Right hindlimb (tissue), 1 donor: ENCODE measurements around the gene MGAT4A.
"Not testable (repeated sequence)": the region's sequence is repeated elsewhere in the genome, so short reads cannot be mapped to it uniquely, and the experiment has no call there.

Source experiments
- DNase-seq: peaks from one replicate; pipeline ENCODE4 v3.0.0-alpha.2; 2018

MGAT4A gene

DNA sequence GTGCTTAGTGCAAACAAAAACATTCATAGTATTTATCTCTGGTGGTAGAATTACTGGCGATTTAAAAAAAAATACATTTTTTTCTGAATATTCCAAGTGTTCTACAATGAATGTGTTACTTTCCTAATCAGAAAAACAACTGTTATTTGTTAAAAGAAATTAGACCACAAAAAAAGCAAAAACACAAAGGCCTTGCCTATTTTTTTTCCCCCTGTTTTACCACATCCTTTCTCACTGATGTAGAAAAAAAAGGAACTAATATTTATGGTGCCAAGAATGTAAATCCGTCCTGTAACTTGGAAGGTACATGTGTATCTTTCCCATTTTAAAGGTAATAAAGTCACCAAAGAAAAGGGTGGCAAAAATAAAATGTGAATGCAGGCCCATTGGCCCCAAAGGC lies 28.4 kb upstream of the MGAT4A start:
- DNase-seq, result no peak

DNA sequence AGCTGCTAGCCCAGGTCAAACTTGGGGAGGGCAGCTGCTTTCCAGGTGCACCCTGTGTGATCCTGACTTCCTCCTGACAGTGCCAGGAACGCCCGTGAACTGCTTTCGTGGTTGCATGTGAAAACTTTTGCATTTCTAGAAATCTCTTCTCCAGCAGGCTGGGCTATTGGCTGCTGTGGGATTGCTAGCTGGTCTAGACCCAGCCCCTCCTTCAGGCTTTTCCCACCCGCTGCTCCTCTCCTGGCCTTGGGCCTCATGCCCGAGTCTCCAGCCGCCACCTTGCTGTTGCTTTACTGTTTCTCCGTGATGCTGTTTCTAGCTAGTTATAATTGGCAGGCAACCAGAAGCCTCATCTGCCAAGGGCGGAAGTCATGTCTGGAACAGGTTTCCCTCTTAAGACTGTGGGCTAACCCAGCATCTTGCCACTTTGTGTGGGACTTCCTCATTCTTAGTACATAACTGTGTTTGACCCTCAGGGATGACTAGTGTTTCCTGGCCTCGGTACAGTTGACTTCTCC lies 27.0 kb upstream of the MGAT4A start:
- DNase-seq, result peak; percentile 90

DNA sequence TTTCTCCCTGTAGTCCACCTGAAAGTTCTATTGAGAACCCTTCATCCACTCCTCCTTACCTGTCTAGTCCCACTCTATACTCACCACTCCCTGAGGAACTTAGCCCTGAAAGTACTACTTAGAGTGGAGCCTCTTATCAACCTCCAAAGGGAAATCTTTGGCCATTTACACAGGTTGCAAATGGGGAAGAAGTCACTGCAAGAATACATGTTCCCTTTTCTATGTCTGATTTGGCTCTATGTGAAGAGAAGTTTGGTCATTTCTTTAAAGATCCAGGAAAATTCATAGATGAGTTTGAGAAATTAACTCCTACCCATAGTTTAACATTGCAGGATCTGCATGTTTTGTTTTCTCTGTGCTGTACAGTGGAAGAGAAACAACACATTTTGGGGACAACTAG lies 22.9 kb upstream of the MGAT4A start:
- no peak for DNase-seq

DNA sequence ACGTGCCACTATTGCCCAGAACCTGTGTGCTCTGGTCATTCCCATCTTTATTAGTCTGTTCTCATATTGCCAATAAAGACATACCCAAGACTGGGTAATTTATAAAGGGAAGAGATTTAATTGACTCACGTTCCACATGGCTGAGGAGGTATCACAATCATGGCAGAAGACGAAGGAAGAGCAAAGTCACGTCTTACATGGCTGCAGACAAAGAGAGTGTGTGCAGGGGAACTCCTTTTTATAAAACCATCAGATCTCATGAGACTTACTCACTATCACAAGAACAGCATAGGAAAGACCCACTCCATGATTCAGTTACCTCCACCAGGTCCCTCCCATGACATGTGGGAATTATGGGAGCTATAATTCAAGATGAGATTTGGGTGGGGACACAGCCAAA lies 21.8 kb upstream of the MGAT4A start:
- DNase-seq, result not testable (repeated sequence)

DNA sequence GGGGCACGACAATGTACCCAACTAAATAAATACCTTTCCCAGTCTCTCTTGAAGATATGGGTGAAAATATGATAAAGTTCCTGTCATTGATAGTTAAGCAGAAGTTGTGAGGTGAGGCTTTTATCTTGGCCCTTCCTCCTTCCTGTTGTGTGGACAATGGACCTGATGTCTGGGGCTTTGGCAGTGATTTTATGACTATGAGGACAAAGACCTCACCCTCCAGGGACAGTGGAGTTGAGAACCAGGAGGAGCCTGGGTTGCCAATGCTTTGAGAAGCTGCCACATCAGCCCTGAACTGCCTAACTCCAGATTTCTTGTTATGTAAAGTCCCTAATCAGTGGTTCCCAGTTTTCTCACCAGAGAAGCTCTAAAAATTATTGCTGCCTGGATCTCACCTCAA lies 20.8 kb upstream of the MGAT4A start:
- no peak for DNase-seq

DNA sequence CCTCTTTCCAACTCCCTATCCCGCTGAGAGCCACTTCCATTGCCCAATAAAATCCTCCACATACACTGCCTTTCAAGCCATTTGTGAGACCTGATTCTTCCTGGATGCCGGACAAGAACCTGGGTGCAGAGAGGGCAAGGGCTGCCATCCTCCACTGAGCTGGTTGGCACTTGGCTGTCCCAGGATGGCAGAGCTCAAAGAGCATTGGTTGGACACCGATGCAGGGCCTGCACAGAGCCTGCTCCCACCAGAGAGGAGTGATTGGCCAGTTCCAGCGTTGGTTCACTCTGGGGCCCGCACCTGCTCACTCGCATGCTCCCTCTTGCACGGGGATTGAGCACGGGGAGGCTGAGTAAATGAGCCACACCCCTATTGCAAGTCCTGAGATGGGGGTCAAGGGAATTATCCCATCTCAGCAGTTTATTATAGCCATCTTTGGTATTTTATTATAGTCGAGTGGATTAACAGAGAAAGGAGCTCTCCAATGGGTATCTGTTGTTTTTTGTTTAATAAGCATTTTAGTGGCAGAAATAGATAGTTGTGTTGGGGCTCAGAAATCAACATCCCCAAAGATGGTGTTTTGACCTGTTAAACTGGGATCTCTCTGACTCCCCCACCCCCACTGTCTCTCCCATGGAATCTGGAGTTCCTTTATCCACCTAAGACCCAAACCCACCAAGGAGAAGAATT lies 19.8 kb upstream of the MGAT4A start:
- no peak for DNase-seq

DNA sequence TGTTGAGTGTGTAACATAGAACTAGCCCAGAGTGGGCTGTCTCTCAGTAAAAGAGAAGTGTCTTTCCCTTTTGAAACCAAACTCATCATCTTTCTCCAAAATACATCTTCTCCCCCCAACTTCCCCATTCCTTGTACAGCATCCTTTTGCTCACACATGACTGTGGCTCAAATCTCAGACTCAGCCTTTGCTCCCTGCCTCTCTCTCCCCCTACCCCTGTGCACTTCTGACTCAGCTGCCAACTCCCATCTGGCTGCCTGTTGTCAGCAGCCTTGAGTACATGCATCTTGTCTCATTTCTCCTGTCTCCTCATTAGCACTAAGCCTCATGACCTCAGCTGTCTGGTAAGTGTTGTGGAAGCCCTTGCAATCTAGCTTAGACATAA lies 18.1 kb upstream of the MGAT4A start:
- DNase-seq, result no peak

DNA sequence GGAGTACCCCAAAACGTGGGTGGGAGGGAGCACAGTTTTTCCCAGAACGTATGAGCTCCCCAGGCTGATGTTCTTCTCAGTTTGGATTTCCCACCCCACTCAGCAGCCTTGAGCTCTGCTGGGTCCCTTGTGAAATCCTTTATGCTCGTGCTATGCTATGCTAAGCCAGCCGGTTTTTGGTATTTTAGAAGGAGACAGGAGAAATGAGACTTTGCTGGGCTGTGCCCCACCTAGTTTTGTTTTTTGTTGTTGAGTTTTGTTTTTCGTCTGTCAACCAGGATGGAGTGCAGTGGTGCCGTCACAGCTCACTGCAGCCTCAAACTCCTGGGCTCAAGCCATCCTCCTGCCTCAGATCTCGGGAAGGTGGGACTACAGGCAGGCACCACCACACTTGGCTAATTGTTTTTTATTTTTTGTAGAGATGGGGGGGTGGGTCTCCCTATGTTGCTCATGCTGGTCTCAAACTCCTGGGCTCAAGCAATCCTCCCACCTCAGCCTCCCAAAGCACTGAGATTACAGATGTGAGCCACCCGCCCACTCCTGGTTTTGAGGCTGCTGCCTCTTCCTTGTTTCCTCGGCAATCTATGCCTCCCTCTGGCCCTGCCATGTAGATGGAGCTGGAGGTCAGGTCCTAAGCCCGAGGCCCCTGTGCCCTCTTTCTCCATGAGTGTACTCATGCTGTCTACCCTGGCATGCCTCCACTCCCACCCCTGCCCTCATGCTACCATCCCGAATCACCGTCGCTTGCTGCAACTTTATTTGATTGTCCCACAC lies 17.5 kb upstream of the MGAT4A start:
- no peak for DNase-seq

DNA sequence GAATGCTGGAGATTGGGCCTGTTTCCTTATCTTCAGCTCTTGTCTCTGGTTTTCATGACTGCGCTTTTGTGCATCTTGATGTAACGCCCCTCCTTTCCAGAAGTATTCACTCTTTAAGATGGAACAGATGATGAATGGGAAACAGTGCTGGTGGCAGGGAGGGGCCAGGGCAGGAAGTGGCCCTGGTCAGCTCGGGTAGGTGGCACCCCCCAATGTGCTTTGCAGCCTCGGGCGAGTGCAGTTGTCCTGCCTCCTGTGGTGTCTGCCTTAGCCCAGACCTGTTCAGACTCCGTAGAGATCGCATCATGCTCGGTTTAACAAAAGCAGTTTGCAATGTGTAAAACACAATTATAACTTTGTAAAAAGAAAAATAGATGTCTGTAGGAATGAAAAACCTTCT lies 17.0 kb upstream of the MGAT4A start:
- no peak for DNase-seq

DNA sequence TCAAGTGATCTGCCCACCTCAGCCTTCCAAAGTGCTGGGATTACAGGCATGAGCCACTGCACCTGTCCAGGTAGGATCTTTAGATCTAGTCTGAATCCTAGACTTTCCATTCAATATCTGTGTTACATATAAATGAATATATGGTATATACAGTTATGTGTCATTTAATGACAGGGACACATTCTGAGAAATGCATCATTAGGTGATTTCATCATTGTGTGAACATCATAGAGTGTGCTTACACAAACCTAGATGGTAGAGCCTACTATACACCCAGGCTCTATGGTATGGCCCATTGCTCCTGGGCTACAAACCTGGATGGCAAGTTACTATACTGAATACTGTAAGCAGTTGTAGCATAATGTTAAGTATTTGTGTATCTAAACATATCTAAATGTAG lies 15.5 kb upstream of the MGAT4A start:
- DNase-seq, result no peak

DNA sequence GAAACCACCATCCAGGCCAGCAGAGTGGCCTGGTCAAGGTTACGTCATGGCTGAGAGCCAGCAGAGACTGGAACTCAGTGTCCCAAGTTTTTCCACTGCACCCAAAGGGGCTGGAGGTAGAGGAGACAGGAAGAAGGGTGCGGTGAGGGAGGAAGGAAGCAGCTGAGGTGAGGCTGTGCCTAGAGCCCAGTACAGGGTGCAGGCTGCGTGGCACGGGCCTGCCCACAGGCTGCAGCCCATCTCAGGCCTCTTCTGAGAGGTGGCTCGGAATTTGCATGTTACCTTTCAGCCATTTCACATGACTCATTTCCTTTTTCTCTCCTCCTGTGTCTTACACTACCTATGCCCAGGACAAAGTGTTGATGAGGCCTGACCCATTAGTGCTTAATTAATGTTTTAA lies 13.7 kb upstream of the MGAT4A start:
- no peak for DNase-seq

DNA sequence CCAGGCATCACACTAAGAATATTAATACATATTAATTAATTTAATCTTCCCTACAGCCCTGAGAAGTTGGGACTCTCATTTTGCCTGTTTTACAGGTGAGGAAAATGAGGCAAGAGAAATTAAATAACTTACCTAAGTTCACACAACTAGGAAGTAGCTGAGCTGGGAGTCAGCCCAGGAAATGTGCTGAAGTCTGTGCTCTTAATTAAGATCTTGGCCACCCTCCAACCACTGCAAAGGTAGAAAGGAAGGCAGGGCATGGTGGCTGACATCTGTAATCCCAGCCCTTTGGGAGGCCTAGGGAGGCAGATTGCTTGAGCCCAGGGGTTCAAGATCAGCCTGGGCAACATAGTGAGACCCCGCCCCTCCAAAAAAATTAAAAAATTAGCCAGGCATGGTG lies 12.9 kb upstream of the MGAT4A start:
- DNase-seq, result no peak

DNA sequence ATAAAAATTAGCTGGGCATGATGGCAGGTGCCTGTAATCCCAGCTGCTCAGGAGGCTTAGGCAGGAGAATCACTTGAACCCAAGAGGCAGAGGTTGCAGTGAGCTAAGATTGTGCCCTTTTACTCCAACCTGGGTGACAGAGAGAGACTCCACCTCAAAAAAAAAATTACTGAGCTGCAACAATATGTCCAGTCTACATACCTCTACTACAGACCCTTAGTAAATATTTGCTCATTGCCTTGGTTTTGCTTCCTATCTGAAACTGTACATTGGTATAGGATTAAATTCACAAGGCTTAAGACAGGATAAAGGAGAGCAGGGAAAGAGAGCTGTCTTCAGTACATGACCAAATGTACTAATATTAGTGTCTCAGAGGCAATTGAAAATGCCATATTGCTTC lies 8.1 kb upstream of the MGAT4A start:
- DNase-seq, result no peak

DNA sequence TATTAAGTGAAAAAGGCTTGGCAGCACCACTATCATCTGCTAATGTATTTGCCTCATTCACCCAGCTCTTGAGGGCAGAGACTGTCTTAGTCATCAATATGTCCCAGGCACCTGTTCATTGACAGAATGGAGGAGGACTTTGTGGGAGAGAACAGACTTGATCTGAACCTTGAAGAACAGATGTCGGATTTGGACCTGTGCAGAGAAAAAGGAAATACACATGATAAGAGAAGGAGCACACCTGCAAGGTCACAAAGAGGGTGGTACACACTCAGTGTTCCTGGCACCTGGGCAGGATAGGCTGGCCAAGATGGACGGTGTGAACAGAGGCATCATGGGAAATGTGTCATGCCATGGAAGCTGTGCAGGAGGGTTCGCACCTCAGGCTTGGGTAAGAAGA lies 7.4 kb upstream of the MGAT4A start:
- DNase-seq, result no peak

DNA sequence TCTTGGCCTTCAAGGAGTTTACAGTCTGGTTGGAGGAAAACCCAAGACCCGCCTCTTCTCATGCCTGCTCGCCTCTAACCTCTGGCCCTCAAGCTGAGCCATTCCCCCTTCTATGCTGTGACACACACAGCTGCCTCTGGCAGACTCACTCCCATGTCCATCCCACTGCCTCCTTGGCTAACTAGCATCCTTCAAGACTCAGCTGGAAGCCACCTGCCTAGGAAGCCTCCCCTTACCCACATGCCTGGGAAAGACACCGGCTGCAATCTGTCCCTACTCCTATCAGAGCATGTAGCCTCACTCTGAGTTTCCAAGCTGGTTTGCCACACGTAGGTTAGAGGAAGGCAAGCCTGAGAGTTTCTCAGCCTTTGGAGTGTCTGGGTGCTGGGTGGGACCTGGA lies 6.9 kb upstream of the MGAT4A start:
- no peak for DNase-seq

DNA sequence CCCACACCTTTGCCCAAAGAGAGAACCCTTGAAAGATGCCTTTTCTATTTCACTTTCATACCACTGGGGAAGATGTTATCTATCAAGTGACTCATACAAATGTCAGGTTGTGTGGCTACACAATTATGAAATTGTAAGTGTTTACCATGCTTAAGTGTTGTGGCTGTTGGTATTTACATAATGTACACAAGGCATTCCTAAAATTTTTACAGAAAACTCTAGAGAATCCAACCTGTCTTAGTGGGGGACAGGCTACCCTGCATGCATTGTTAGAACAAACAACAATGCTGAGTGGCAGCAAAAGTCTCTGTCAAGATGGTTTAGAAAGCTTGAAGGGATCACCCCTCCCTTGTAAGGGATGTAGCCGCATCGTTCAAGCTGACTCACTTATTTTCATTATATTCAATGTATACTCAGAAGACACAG lies 5.5 kb upstream of the MGAT4A start:
- no peak for DNase-seq

DNA sequence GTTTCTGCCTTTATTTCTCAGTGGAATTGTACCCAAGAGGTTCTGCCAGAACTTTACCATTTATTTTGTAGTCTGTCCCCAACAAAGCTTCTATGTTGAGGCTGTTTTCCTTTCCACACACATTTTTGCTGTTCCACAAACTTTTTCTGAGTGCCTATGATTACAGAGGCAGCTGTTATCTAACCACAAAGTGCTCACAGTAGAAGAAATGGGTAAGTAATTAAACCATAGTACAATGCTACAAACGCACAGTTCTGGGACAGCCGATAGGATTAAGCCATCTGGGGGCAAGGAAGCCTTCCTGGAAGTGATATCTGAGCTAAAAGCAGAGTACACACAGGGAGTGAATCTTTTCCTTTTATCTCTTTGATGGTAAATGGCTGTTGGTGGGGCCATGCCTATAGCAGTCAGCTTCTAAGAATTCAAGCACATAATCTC lies 3.9 kb upstream of the MGAT4A start:
- DNase-seq, result no peak

DNA sequence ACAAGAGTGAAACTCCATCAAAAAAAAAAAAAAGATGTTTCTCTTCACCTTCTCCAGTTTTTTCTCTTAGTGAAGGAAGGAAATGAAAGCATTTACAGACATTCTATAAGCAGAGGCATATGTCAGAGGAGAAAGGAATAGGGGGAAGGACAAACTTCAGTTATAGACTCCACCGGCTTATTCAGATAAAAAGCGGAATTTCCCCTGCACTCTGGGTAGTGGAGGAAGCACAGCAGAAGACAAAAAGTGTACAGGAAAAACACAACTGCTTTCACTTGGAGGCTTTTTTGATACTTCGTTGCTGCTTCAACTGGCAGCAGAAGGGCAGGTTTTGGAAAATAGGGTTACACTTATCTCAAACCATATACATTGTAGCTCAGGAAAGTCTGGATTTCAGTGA lies 3.2 kb upstream of the MGAT4A start:
- DNase-seq, result no peak

DNA sequence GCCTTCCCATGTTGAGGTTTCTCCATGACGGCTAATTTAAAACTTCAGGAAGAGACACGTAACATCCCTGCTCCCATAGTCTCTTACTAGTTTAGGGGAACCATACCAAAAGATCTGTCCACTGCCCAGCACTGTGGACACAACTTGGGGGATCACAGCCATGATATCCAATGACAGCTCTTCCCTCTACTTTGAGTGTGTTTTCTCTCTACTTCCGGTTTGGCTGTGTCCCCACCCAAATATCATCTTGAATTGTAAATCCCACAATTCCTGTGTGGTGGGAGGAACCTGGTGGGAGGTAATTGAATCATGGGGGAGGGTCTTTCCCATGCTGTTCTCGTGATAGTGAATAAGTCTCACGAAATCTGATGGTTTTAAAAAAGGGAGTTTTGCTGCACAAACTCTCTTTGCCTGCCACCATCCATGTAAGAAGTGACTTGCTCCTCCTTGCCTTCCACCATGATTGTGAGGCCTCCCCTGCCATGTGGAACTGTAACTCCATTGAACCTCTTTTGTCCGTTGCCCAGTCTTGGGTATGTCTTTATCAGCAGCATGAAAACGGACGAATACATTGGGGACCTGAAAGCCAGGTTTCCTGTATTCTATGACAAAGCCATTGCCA lies 1.6 kb upstream of the MGAT4A start:
- DNase-seq, result no peak

DNA sequence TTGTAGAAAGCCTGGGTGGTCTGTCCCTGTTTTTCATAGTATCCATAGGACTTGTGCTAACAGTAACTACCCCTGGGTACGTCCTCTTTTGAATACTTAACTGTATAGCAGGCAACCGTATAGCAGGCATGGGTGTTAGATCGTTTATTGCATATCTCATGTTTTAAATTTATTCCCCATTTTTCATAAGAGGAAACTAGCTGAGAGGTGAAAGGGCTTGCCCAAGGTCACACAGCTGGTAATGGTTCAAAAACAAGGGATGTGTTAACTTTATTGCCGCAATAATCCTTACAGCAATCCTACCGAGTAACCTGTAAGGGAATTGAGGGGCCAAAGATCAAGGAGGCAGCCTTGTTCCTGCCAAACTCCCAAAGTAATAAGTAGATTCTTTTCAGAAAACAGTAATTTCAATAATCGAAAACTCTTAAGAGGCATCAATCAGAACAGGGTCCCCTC lies 990 bp upstream of the MGAT4A start:
- no peak for DNase-seq

DNA sequence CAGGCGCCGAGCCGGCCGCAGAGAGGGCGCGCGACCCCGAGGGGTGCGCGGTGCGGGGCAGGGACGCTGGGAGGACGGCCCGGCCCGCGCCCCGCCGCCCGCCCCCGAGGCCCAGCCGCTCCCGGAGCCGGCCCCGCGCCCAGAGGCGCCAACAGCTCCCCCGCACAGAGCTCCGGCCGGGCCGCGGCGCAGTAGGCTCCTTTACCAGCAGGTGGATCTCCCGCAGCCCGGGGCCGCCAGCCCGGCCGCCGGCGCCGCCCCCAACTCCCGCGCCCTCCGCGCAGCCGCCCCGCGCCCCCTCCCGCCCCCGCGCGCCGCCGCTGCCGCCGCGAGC lies 258 bp downstream of the MGAT4A start:
- peak; percentile 62 for DNase-seq

DNA sequence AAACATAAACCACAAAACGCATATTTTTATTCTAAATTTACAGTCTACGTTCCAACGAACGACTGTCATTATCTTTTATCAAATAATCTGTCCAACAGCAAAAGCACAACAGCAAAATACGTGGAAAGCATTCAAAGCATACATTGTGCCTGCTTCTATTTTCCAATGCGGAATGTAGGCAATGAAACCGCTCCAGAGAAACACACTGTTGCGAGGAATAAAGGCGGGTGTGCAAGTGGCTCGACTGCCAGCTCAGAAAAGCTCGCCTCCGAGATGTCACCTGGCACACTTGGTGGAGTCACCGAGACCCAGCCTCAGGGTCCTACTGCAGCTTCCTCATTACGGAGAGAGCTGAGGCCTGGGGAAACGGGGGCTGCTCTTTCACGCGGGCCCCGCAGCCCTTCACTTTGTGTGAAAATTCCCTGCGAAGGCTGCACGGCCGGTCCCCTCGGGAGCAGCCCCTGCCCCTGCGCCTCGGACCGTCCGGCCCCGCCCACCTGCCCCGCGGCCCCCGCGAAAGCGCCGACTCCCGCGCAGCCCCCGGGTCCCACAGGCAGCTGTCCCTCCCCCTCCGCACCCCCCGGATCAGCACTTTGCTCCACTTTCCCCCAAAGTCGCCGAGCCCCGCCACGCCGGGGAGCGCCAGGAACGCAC lies 752 bp downstream of the MGAT4A start:
- DNase-seq, result peak; percentile 56

DNA sequence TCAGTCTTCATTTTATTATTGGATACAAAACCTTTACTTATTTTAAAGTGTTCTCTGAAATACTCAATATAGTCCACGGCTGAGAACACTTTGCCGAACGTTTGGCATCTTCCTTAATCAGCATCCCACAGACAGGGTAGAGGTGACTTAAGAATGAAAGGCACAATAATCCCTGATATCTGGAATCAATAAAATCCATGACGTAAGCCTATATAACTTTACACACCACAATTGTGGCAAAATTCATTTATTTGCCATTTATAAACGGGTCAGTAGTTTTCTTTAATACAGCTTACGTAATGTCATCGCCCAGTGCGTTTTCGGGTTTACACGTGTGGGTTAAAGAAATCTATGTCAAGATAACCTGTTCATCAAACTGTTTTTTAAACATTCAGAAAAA lies 1.3 kb downstream of the MGAT4A start:
- DNase-seq, result no peak
